22Rv1 (cell line): ENCODE data around the gene CDHR3.

Experiments
- CTCF ChIP-seq: fragments of 450-650 bp; IDR thresholded peaks from 2 replicates; pipeline ENCODE4 v1.5.1; 2017; ENCODE audit warnings: mild to moderate bottlenecking
- ZFX ChIP-seq: fragments of 450-650 bp; IDR thresholded peaks from 2 replicates; pipeline ENCODE4 v1.6.1; 2017; ENCODE audit warnings: antibody characterized with exemption, borderline replicate concordance

GRCh38 chr7:106064771-106065574 is 101.9 kb downstream of the CDHR3 start:
- no peak for TF ChIP-seq CTCF
- TF ChIP-seq ZFX = no peak
